ENCODE results near the gene SMIM11. TPM values are rescaled to one million over a fixed set of nuclear protein-coding genes. Genes with fewer than 3 reads are reported as not detected.
A peak's percentile ranks its signal among the peaks of the same experiment; 100 is the strongest.

Gene SMIM11
- total RNA-seq, 1 donor from 2014 or later = 3.9 TPM

- Mint-ChIP-seq H3K4me3 (ENCODE audit: unreplicated experiment) (no peak overlapping the region), H3K27ac (ENCODE audit: unreplicated experiment) (no peak overlapping the region), H3K27me3 (ENCODE audit: unreplicated experiment) (peaks cover 20% of the 10 kb centered on the region), H3K36me3 (ENCODE audit: unreplicated experiment) (peaks cover 6% of the 10 kb centered on the region), H3K4me1 (ENCODE audit: unreplicated experiment) (peaks cover 3% of the 10 kb centered on the region), H3K9me3 (ENCODE audit: unreplicated experiment) (peaks cover 6% of the 10 kb centered on the region)
- no peak for TF ChIP-seq CTCF (IDR thresholded peaks at IDR 0.05)
- no peak for DNase-seq (ENCODE audit: extremely low spot score, unreplicated experiment)
Measured at GRCh38 chr21:34360488-34361241, 14.6 kb upstream of the SMIM11 start.

GRCh38 chr21:34362136-34362444 lies 13.2 kb upstream of the SMIM11 start:
- no peak for DNase-seq (ENCODE audit: extremely low spot score, unreplicated experiment)
- Mint-ChIP-seq H3K4me1 (ENCODE audit: unreplicated experiment) (peaks cover 9% of the 10 kb centered on the region), H3K4me3 (ENCODE audit: unreplicated experiment) (no peak overlapping the region), H3K9me3 (ENCODE audit: unreplicated experiment) (peaks cover 6% of the 10 kb centered on the region), H3K36me3 (ENCODE audit: unreplicated experiment) (peaks cover 6% of the 10 kb centered on the region), H3K27me3 (ENCODE audit: unreplicated experiment) (peaks cover 17% of the 10 kb centered on the region), H3K27ac (ENCODE audit: unreplicated experiment) (no peak overlapping the region)
- TF ChIP-seq CTCF (IDR thresholded peaks at IDR 0.05) = no peak

DNA sequence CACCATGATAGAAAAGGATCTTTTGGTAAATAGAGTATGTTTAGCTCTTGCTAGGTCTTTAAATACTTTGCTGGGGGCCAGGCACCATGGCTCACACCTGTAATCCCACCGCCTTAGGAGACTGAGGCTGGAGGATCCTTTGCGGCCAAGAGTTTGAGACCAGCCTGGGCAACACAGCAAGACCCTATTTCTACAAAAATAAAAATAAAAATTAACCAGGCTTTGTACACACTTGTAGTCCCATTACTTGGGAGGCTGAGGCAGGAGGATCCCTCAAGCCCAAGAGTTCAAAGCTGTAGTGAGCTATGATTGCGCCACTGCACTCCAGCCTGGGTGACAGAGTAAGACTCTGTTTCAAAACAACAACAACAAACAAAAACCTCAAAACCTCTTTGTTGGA lies 12.6 kb upstream of the SMIM11 start:
- Mint-ChIP-seq H3K27me3 (ENCODE audit: unreplicated experiment) (peaks cover 17% of the 10 kb centered on the region), H3K27ac (ENCODE audit: unreplicated experiment) (no peak overlapping the region), H3K4me3 (ENCODE audit: unreplicated experiment) (no peak overlapping the region), H3K36me3 (ENCODE audit: unreplicated experiment) (peaks cover 6% of the 10 kb centered on the region), H3K9me3 (ENCODE audit: unreplicated experiment) (peaks cover 6% of the 10 kb centered on the region), H3K4me1 (ENCODE audit: unreplicated experiment) (peaks cover 14% of the 10 kb centered on the region)
- peak; percentile 6 for DNase-seq (ENCODE audit: extremely low spot score, unreplicated experiment)
- TF ChIP-seq CTCF (IDR thresholded peaks at IDR 0.05) = no peak

- no peak for TF ChIP-seq CTCF (IDR thresholded peaks at IDR 0.05)
- Mint-ChIP-seq H3K4me3 (ENCODE audit: unreplicated experiment) (no peak within 1 kb of the TSS), H3K36me3 (ENCODE audit: unreplicated experiment) (peaks cover 2% of the 10 kb centered on the region), H3K27me3 (ENCODE audit: unreplicated experiment) (peaks cover 15% of the 10 kb centered on the region), H3K9me3 (ENCODE audit: unreplicated experiment) (peaks cover 3% of the 10 kb centered on the region), H3K27ac (ENCODE audit: unreplicated experiment) (no peak within 1 kb of the TSS), H3K4me1 (ENCODE audit: unreplicated experiment) (peaks cover 16% of the 10 kb centered on the region)
- DNase-seq (ENCODE audit: extremely low spot score, unreplicated experiment) = peak; percentile 53
Measured at GRCh38 chr21:34363733-34364132, 11.6 kb upstream of the SMIM11 start, which contains the start of gene KCNE2. Gene KCNE2 (plus strand): TSS chr21:34364006. CDS start chr21:34370479, 6,473 bp downstream.

DNA sequence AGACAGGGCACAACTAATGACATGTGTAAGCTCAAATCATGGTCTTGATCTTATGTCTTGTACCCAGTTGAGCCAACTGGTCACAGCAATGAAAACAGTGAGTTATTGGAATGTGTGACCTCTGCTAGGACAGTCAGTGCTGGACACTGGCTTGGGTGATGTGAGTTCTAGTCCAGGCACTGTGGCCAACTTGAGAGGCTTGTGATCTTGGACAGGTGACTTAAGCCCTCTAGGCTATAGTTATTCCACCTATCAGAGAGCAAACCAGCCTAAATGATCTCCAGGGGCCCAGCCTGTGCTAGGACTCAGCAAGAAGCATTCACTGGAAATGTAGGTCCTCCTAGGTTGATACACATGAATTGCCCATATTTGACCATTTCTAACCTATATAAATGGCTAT lies 10.4 kb upstream of the SMIM11 start:
- Mint-ChIP-seq H3K27me3 (ENCODE audit: unreplicated experiment) (peaks cover 12% of the 10 kb centered on the region), H3K36me3 (ENCODE audit: unreplicated experiment) (no peaks in the 10 kb centered on the region), H3K27ac (ENCODE audit: unreplicated experiment) (no peak overlapping the region), H3K4me1 (ENCODE audit: unreplicated experiment) (peaks cover 16% of the 10 kb centered on the region), H3K9me3 (ENCODE audit: unreplicated experiment) (no peaks in the 10 kb centered on the region), H3K4me3 (ENCODE audit: unreplicated experiment) (no peak overlapping the region)
- no peak for TF ChIP-seq CTCF (IDR thresholded peaks at IDR 0.05)
- DNase-seq (ENCODE audit: extremely low spot score, unreplicated experiment) = peak; percentile 60
